NB4 (cell line): ENCODE data around the gene CFAP251.
"Not testable (repeated sequence)": the region's sequence is repeated elsewhere in the genome, so short reads cannot be mapped to it uniquely, and the experiment has no call there.

Experiments used
- DNase-seq: peaks from one replicate; pipeline ENCODE4 v3.0.0; 2010; ENCODE audit warnings: low read depth
- H3K4me3 ChIP-seq: one replicate; pipeline ENCODE4 v1.5.1; 2011; ENCODE audit warnings: mild to moderate bottlenecking, low read depth, low read length, moderate library complexity
- MYC ChIP-seq: IDR thresholded peaks from 2 replicates; pipeline ENCODE4 v1.6.1; 2011; ENCODE audit warnings: low read depth, low read length
- POLR2A ChIP-seq: IDR thresholded peaks from 2 replicates; pipeline ENCODE4 v1.6.1; 2011; ENCODE audit warnings: mild to moderate bottlenecking; ENCODE audit not compliant: insufficient read length; ENCODE audit errors: extremely low read depth
- TF ChIP-seq, protein P1 (sequence below): IDR thresholded peaks from one replicate; pipeline ENCODE4 v1.5.1; 2012; ENCODE audit warnings: low read depth, low read length
- TF ChIP-seq, protein P2 (sequence below): IDR thresholded peaks from 2 replicates; pipeline ENCODE4 v1.6.1; 2011; ENCODE audit warnings: low read depth, low read length

CFAP251 gene

DNA sequence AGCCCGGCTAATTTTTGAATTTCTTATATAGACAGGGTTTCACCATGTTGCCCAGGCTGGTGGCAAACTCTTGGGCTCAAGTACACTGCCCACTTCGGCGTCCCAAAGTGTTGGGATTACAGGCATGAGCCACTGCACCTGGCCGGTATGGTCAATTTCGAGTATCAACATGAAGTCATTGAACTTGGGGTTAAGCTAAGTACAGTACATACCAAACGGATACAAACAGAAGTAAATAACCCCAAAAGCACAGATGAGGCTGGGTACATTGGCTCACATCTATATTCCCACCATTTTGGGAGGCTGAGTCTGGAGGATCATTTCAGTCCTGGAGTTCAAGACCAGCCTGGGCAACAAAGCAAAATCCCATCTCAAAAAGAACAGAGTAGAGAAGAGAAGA lies 42.8 kb upstream of the CFAP251 start:
- TF ChIP-seq, protein P1, sequence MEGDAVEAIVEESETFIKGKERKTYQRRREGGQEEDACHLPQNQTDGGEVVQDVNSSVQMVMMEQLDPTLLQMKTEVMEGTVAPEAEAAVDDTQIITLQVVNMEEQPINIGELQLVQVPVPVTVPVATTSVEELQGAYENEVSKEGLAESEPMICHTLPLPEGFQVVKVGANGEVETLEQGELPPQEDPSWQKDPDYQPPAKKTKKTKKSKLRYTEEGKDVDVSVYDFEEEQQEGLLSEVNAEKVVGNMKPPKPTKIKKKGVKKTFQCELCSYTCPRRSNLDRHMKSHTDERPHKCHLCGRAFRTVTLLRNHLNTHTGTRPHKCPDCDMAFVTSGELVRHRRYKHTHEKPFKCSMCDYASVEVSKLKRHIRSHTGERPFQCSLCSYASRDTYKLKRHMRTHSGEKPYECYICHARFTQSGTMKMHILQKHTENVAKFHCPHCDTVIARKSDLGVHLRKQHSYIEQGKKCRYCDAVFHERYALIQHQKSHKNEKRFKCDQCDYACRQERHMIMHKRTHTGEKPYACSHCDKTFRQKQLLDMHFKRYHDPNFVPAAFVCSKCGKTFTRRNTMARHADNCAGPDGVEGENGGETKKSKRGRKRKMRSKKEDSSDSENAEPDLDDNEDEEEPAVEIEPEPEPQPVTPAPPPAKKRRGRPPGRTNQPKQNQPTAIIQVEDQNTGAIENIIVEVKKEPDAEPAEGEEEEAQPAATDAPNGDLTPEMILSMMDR: no peak
- TF ChIP-seq, protein P2, sequence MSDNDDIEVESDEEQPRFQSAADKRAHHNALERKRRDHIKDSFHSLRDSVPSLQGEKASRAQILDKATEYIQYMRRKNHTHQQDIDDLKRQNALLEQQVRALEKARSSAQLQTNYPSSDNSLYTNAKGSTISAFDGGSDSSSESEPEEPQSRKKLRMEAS: no peak
- TF ChIP-seq POLR2A (no peak), MYC (no peak)
- DNase-seq: no peak
- no peak overlapping the region for H3K4me3 ChIP-seq

DNA sequence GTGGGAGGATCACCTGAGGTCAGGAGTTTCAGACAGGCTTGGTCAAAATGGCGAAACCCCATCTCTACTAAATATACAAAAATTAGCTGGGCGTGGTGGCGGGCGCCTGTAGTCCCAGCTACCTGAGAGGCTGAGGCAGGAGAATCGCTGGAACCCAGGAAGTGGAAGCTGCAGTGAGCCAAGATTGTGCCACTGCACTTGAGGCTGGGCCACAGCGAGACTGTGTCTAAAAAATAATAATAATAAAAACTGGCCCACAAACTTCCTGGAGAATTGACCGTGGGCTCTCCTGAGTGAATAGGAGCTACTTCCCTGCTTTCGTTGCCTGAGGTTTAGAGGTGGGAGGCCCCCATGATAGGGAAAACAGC lies 42.3 kb upstream of the CFAP251 start:
- not testable (repeated sequence) for H3K4me3 ChIP-seq, DNase-seq

DNA sequence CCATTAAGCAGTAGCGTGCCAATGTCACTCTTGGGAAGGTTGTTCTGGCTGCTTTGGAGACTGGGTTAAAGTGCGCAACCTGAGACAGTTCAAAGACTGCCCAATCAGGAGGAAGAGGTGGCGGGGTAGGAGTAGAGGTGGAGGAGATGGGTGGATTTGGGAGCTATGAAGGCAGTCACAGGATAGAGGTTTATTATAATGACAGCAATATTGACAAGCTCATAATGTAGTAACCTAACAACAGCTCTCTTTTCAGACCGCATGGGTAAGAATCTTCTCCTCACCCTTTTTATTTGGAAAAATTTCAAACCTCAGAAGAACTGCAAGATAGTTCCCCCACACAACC lies 35.1 kb upstream of the CFAP251 start:
- H3K4me3 ChIP-seq: no peak overlapping the region
- DNase-seq: no peak
- TF ChIP-seq MYC: no peak
- TF ChIP-seq, protein P1: no peak
- TF ChIP-seq, protein P2: no peak
- TF ChIP-seq POLR2A: no peak

DNA sequence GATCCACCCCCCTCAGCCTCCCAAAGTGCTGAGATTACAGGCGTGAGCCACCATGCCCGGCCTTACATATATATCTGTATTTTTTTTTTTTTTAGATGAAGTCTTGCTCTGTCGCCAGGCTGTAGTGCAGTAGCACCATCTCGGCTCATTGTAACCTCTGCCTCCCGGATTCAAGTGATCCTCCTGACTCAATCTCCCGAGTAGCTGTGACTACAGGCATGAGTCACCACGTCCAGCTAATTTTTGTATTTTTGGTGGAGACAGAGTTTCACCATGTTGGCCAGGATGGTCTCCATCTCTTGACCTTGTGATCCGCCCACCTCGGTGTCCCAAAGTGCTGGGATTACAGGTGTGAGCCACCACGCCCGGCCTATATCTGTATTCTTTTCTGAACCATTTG lies 33.3 kb upstream of the CFAP251 start:
- not testable (repeated sequence) for DNase-seq, H3K4me3 ChIP-seq

DNA sequence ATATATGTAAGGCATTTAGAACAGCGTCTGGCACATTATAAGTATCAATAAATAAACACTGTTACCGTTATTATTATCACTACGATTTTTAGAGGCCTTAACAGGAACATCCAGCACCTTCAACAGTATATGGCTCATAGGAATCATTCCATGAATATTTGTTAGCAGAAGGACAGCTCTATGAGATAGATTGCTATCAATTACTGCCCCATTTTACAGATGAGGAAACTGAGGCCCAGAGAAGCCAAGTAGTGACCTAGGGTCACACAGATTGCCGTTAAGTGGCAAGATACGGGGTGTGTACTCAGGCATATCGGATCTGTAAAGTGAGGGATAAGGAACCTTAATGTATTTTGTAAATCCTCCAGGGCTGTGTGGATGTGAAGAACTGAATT lies 30.3 kb upstream of the CFAP251 start:
- DNase-seq: no peak
- H3K4me3 ChIP-seq: peak overlapping the region; percentile 92
- TF ChIP-seq, protein P1: no peak
- TF ChIP-seq, protein P2: no peak

DNA sequence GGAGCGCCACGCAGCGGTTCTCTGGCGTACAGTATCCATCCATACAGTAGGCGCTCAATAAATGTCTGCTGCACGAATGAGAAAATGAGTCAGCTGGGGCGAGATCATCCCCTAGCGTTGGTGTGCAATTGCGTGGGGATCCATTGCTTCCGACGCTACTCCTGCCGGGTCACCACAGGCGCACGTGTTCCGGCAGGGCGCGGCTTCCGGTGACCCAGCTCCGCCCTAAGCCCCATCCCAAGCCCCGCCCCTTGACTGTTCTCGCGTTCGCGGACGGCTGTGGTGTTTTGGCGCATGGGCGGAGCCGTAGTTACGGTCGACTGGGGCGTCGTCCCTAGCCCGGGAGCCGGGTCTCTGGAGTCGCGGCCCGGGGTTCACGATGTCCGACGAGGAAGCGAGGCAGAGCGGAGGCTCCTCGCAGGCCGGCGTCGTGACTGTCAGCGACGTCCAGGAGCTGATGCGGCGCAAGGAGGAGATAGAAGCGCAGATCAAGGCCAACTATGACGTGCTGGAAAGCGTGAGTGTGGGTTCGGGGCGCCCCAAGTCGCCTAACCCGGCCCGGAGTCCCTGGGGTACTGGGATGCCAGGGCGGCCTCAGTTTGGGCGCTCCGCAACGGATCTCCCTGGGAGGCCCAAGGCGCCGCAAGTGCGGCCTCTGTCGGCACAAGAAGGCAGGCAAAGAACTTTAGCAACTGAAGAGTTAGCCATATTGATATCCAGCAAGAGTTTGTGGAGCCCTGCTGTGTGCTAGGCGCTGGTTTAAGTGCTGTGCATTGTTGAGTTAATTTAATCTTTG lies 29.7 kb upstream of the CFAP251 start, which contains the start of gene PSMD9:
PSMD9 (plus strand) TSS at position 313 of the 796 bp plus-strand sequence; CDS start at position 380, 67 bp downstream.
- peak within 1 kb of the TSS; percentile 92 for H3K4me3 ChIP-seq
- peak; percentile 100 for DNase-seq
- TF ChIP-seq, protein P2: peak; percentile 100
- peak; percentile 81 for TF ChIP-seq POLR2A
- TF ChIP-seq MYC: peak; percentile 100
- TF ChIP-seq, protein P1: peak; percentile 93

DNA sequence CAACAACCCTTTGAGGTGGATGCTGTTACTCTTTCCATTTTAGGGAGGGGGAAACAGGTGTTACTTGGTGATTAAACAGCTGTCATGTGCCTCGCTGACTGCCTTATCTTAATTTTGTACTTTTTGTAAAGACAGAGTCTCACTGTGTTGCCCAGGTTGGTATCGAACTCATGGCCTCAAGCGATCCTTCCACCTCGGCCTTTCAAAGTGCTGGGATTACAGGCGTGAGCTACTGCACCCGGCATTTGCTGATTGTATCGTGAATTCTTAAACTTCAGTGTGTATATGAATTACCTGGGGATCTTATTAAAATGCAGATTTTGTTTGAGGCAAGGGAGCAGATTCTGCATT lies 29.1 kb upstream of the CFAP251 start:
- TF ChIP-seq, protein P1: no peak
- TF ChIP-seq, protein P2: no peak
- no peak for TF ChIP-seq POLR2A
- TF ChIP-seq MYC: no peak
- no peak for DNase-seq
- H3K4me3 ChIP-seq: peak overlapping the region; percentile 92

DNA sequence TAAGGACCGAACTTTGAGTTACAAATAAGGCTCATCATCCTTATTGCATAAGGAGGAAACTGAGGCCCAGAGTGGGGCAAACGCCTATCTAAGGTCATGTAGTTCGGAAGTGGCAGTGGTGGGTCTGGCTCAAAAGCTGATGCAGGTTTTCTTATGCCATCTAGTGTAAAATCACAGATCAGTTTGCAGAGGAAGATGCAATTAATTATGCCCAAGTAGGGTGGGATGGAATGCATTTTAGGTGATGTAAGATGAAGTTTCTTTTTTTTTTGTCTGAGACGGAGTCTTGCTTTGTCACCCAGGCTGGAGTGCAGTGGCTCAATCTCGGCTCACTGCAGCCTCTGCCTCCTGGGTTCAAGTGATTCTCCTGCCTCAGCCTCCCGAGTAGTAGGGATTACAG lies 28.7 kb upstream of the CFAP251 start:
- DNase-seq: peak; percentile 27
- H3K4me3 ChIP-seq: peak overlapping the region; percentile 92
